ENCODE measurements around the gene WDR70.
"Not testable (repeated sequence)": the region's sequence is repeated elsewhere in the genome, so short reads cannot be mapped to it uniquely, and the experiment has no call there.

Gene WDR70

DNA sequence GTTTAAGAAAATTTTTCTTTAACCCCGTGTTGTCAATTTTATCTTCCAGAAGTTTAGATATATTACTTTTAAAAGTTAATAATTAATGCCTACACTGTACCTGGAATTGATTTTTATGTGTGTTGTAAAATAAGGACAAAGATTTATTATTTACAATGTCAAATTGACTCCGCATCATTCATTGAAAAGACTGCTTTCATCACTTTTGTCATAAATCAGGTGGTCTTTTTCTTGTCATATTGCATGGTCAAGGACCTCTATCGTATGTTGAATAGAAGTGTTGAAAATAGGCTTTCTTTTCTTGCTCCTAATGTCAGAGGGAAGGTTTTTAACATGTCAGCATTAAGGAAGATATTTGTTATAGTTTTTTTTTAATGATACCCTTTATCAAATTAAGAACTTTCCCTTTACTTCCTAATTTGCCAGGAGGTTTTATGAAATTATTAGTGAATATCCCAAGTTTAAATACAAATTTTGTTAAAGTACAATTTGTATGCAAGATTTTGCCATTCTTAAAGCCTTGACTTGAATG lies 92.6 kb downstream of the WDR70 start:
- no peak overlapping the region for H3K18ac ChIP-seq (ENCODE audit: low read length)
- no peak overlapping the region for H3K27ac ChIP-seq (ENCODE audit: low read depth, low read length)
- H3K4me1 ChIP-seq (ENCODE audit: control insufficient read depth, low read depth, low read length): no peaks in the 10 kb centered on the region
- H2AK5ac ChIP-seq (ENCODE audit: low read length): no peak overlapping the region
- no peak overlapping the region for H2BK120ac ChIP-seq (ENCODE audit: low read depth, low read length)
- H3K79me2 ChIP-seq (ENCODE audit: control insufficient read depth, insufficient read depth, low read length): no peaks in the 10 kb centered on the region
- no peak overlapping the region for H2BK15ac ChIP-seq (replicated peaks; ENCODE audit: low read depth)
- no peak overlapping the region for H3K56ac ChIP-seq (ENCODE audit: low read length)
- no peak for DNase-seq
- no peak overlapping the region for H3K4me2 ChIP-seq (ENCODE audit: low read length)
- H3K36me3 ChIP-seq (ENCODE audit: control insufficient read depth, insufficient read depth, low read length): no peaks in the 10 kb centered on the region
- H4K8ac ChIP-seq (ENCODE audit: low read depth, low read length): no peak overlapping the region
- no peaks in the 10 kb centered on the region for H3K79me1 ChIP-seq (ENCODE audit: low read length)
- no peak overlapping the region for H3K4ac ChIP-seq (ENCODE audit: low read depth, low read length)
- WGBS (ENCODE audit: extremely low coverage, insufficient coverage, low lambda C conversion rate): no CpG with 5 or more reads among the region's 3 CpGs
- H4K5ac ChIP-seq (ENCODE audit: low read length): no peak overlapping the region
- no peaks in the 10 kb centered on the region for H3K27me3 ChIP-seq (ENCODE audit: insufficient read depth, low read length, poor library complexity)
- no peak overlapping the region for H3K23ac ChIP-seq (ENCODE audit: low read length)
- H2BK5ac ChIP-seq (ENCODE audit: low read length): no peak overlapping the region
- no peak overlapping the region for H3K4me3 ChIP-seq (ENCODE audit: low read length)
- no peak overlapping the region for H3K9ac ChIP-seq (ENCODE audit: low read length)

DNA sequence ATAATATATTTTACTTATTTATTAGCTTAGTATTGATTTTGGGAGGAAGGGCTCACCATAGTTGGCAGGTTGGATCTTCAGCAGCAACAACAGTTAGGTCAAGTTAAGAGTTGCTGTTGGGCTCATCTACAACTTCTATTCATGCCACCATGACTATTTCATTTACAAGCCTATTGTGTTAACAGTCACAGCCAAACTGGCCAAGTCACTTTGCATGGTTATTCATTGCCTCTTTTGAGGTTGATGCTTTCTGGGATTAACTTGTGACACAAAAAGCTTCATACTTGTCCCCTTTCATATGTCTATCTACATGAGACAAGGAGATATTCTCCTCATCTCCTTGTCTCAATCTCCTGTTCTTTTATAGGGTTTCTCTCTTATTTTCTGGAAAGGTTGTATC lies 98.3 kb downstream of the WDR70 start:
- H4K8ac ChIP-seq (ENCODE audit: low read depth, low read length): no peak overlapping the region
- no peak overlapping the region for H3K27ac ChIP-seq (ENCODE audit: low read depth, low read length)
- no peak overlapping the region for H3K4me3 ChIP-seq (ENCODE audit: low read length)
- no peak overlapping the region for H3K56ac ChIP-seq (ENCODE audit: low read length)
- H3K79me1 ChIP-seq (ENCODE audit: low read length): no peaks in the 10 kb centered on the region
- H3K9ac ChIP-seq (ENCODE audit: low read length): no peak overlapping the region
- no peak overlapping the region for H3K23ac ChIP-seq (ENCODE audit: low read length)
- no peak overlapping the region for H2BK5ac ChIP-seq (ENCODE audit: low read length)
- H2BK15ac ChIP-seq (replicated peaks; ENCODE audit: low read depth): no peak overlapping the region
- no peak for DNase-seq
- no peak overlapping the region for H2AK5ac ChIP-seq (ENCODE audit: low read length)
- no peaks in the 10 kb centered on the region for H3K27me3 ChIP-seq (ENCODE audit: insufficient read depth, low read length, poor library complexity)
- H3K36me3 ChIP-seq (ENCODE audit: control insufficient read depth, insufficient read depth, low read length): no peaks in the 10 kb centered on the region
- H3K4me1 ChIP-seq (ENCODE audit: control insufficient read depth, low read depth, low read length): no peaks in the 10 kb centered on the region
- no peak overlapping the region for H2BK120ac ChIP-seq (ENCODE audit: low read depth, low read length)
- H3K79me2 ChIP-seq (ENCODE audit: control insufficient read depth, insufficient read depth, low read length): no peaks in the 10 kb centered on the region
- no peak overlapping the region for H3K4me2 ChIP-seq (ENCODE audit: low read length)
- no peak overlapping the region for H4K5ac ChIP-seq (ENCODE audit: low read length)
- H3K4ac ChIP-seq (ENCODE audit: low read depth, low read length): no peak overlapping the region
- no peak overlapping the region for H3K18ac ChIP-seq (ENCODE audit: low read length)

DNA sequence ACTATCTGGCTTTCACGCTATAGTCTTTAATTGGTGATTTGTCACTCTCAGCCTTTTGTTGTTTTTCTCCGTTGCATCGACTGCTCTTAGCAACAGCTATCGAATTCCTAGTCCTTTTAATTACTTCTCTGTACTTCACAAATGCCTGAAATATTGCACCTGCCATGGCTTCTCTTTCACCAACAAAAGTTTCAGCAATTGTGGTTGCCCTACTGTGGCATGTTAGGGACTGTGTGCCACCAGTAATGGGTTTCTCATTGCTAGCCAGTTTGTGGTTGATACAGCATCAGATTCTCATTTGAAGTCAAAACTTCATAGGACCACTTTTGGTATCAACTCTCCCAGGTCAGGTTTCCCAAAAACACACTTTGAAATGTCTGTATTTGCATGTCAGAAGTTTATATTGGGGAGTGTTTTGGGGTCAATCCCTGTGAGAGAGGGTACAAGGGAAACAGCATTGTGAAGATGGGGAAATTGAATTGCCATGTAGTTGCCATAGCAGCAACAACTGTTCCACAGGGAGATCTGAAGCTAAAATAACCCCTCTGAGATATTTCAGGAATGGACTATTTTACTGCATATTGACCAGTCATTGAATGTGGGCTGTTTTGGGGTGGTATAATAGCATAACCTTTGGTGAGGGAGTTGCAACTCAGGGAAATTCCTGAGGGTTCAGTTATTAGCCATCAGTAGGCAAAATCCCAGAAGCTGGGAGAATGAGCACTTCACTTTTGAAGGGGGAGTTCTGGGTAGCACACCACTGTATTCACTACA lies 99.2 kb downstream of the WDR70 start:
- no peak for DNase-seq
- no peak overlapping the region for H3K9ac ChIP-seq (ENCODE audit: low read length)
- H2AK5ac ChIP-seq (ENCODE audit: low read length): no peak overlapping the region
- no peak overlapping the region for H3K56ac ChIP-seq (ENCODE audit: low read length)
- no peak overlapping the region for H3K18ac ChIP-seq (ENCODE audit: low read length)
- H2BK120ac ChIP-seq (ENCODE audit: low read depth, low read length): no peak overlapping the region
- no peak overlapping the region for H3K4me3 ChIP-seq (ENCODE audit: low read length)
- H3K79me1 ChIP-seq (ENCODE audit: low read length): no peaks in the 10 kb centered on the region
- no peaks in the 10 kb centered on the region for H3K4me1 ChIP-seq (ENCODE audit: control insufficient read depth, low read depth, low read length)
- WGBS (ENCODE audit: extremely low coverage, insufficient coverage, low lambda C conversion rate): no CpG with 5 or more reads among the region's 4 CpGs
- H3K4ac ChIP-seq (ENCODE audit: low read depth, low read length): no peak overlapping the region
- no peak overlapping the region for H3K4me2 ChIP-seq (ENCODE audit: low read length)
- no peaks in the 10 kb centered on the region for H3K79me2 ChIP-seq (ENCODE audit: control insufficient read depth, insufficient read depth, low read length)
- no peak overlapping the region for H2BK15ac ChIP-seq (replicated peaks; ENCODE audit: low read depth)
- H2BK5ac ChIP-seq (ENCODE audit: low read length): no peak overlapping the region
- no peaks in the 10 kb centered on the region for H3K36me3 ChIP-seq (ENCODE audit: control insufficient read depth, insufficient read depth, low read length)
- H3K23ac ChIP-seq (ENCODE audit: low read length): no peak overlapping the region
- no peak overlapping the region for H4K5ac ChIP-seq (ENCODE audit: low read length)
- no peaks in the 10 kb centered on the region for H3K27me3 ChIP-seq (ENCODE audit: insufficient read depth, low read length, poor library complexity)
- no peak overlapping the region for H4K8ac ChIP-seq (ENCODE audit: low read depth, low read length)
- no peak overlapping the region for H3K27ac ChIP-seq (ENCODE audit: low read depth, low read length)

DNA sequence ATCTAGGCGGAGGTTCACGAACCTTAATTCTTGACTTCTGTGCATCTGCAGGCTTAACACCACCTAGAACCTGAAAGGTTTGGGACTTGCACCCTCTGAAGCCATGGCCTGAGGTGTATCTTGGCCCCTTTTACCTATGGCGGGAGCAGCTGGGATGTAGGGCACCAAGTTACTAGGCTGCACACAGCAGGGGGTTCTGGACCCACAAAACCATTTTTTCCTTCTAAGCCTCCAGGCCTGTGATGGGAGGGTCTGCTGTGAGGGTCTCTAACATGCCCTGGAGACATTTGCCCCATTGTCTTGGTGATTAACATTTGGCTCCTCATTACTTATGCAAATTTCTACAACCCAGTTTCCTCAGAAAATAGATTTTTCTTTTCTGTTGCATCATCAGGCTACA lies 102.3 kb downstream of the WDR70 start:
- not testable (repeated sequence) for H3K23ac ChIP-seq (ENCODE audit: low read length); H2BK15ac ChIP-seq (replicated peaks; ENCODE audit: low read depth); H3K4me1 ChIP-seq (ENCODE audit: control insufficient read depth, low read depth, low read length); H4K5ac ChIP-seq (ENCODE audit: low read length); H4K8ac ChIP-seq (ENCODE audit: low read depth, low read length); H3K36me3 ChIP-seq (ENCODE audit: control insufficient read depth, insufficient read depth, low read length); H3K4me3 ChIP-seq (ENCODE audit: low read length); H2BK120ac ChIP-seq (ENCODE audit: low read depth, low read length); H3K18ac ChIP-seq (ENCODE audit: low read length); H3K79me2 ChIP-seq (ENCODE audit: control insufficient read depth, insufficient read depth, low read length); H3K4me2 ChIP-seq (ENCODE audit: low read length); H3K27ac ChIP-seq (ENCODE audit: low read depth, low read length); H3K27me3 ChIP-seq (ENCODE audit: insufficient read depth, low read length, poor library complexity); H3K4ac ChIP-seq (ENCODE audit: low read depth, low read length); DNase-seq; H2BK5ac ChIP-seq (ENCODE audit: low read length); H2AK5ac ChIP-seq (ENCODE audit: low read length); H3K9ac ChIP-seq (ENCODE audit: low read length); H3K79me1 ChIP-seq (ENCODE audit: low read length); H3K56ac ChIP-seq (ENCODE audit: low read length)
- WGBS (ENCODE audit: extremely low coverage, insufficient coverage, low lambda C conversion rate): no CpG with 5 or more reads among the region's 3 CpGs

DNA sequence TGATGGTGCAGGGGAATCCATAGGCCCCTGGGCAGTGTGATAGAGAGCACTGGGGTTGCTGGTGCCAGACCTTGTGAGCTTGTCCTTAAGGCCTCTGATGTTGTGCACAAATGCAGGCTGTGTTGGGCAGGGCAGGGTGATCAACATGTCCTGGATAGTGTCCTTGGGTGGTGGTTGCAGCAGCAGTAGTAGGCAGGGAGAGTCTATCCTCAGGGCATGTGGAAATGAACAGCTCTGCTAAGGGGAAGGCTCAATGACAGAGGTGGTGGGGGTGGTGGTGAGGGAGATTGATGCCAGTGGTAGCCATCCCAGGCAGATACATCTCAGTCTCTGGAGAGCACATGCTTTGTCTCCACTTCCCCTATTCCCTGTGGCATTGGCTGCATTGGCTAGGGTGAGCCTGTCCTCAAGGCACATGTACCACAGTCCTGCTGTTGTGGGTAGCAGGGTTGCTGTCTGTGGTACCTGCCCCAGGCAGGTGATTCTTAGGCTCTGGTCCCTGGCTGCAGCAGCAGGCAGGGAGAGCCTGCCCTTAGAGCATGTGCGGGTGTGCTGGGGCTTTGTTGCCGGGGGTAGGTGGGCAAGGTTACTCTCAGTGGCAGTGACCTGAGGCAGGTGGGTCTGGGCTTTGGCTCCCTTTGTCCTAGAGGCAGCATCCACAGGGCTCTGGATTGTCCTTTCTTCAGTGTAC lies 111.1 kb downstream of the WDR70 start:
- no peak overlapping the region for H3K9ac ChIP-seq (ENCODE audit: low read length)
- H2BK120ac ChIP-seq (ENCODE audit: low read depth, low read length): no peak overlapping the region
- no peak overlapping the region for H3K56ac ChIP-seq (ENCODE audit: low read length)
- H3K4ac ChIP-seq (ENCODE audit: low read depth, low read length): no peak overlapping the region
- no peak overlapping the region for H4K8ac ChIP-seq (ENCODE audit: low read depth, low read length)
- H3K27ac ChIP-seq (ENCODE audit: low read depth, low read length): no peak overlapping the region
- no CpG with 5 or more reads among the region's 2 CpGs for WGBS (ENCODE audit: extremely low coverage, insufficient coverage, low lambda C conversion rate)
- H3K36me3 ChIP-seq (ENCODE audit: control insufficient read depth, insufficient read depth, low read length): no peaks in the 10 kb centered on the region
- H4K5ac ChIP-seq (ENCODE audit: low read length): no peak overlapping the region
- no peaks in the 10 kb centered on the region for H3K79me1 ChIP-seq (ENCODE audit: low read length)
- peak; percentile 2 for DNase-seq
- H2BK5ac ChIP-seq (ENCODE audit: low read length): no peak overlapping the region
- H3K4me1 ChIP-seq (ENCODE audit: control insufficient read depth, low read depth, low read length): no peaks in the 10 kb centered on the region
- H3K23ac ChIP-seq (ENCODE audit: low read length): no peak overlapping the region
- H3K4me2 ChIP-seq (ENCODE audit: low read length): no peak overlapping the region
- no peak overlapping the region for H3K4me3 ChIP-seq (ENCODE audit: low read length)
- no peak overlapping the region for H2BK15ac ChIP-seq (replicated peaks; ENCODE audit: low read depth)
- H3K27me3 ChIP-seq (ENCODE audit: insufficient read depth, low read length, poor library complexity): no peaks in the 10 kb centered on the region
- H3K79me2 ChIP-seq (ENCODE audit: control insufficient read depth, insufficient read depth, low read length): no peaks in the 10 kb centered on the region
- no peak overlapping the region for H3K18ac ChIP-seq (ENCODE audit: low read length)
- H2AK5ac ChIP-seq (ENCODE audit: low read length): no peak overlapping the region
